DND-41 (cell line): ENCODE measurements around the gene ATG13.

ENCODE experiments used
- ATAC-seq: fragments of 200-7000 bp; cut with Tn5 transposase; 3 replicates; pipeline ENCODE4 v1.9.1; 2021; ENCODE audit warnings: low read depth; ENCODE audit not compliant: insufficient read depth
- DNase-seq: peaks from one replicate; pipeline ENCODE4 v3.0.0-alpha.2; 2020
- H2AFZ ChIP-seq: 2 replicates; pipeline ENCODE4 v1.6.0; 2012; ENCODE audit warnings: low read depth, low read length
- H3K27ac ChIP-seq: 2 replicates; pipeline ENCODE4 v1.5.1; 2012; ENCODE audit warnings: low read length, inconsistent platforms
- H3K27me3 ChIP-seq: fragments of 200-600 bp; sonication (generic); 2 replicates; pipeline ENCODE4 v1.6.0; 2012; ENCODE audit warnings: low read length, mild to moderate bottlenecking, inconsistent platforms; ENCODE audit not compliant: insufficient read depth, poor library complexity
- H3K36me3 ChIP-seq: 2 replicates; pipeline ENCODE4 v1.5.1; 2012; ENCODE audit warnings: low read length, inconsistent platforms; ENCODE audit not compliant: insufficient read depth
- H3K4me1 ChIP-seq: 2 replicates; pipeline ENCODE4 v1.5.1; 2012; ENCODE audit warnings: mild to moderate bottlenecking, low read length; ENCODE audit not compliant: insufficient read depth
- H3K4me2 ChIP-seq: 2 replicates; pipeline ENCODE4 v1.6.0; 2012; ENCODE audit warnings: mild to moderate bottlenecking, moderate library complexity, low read length, inconsistent platforms; ENCODE audit not compliant: insufficient read depth
- H3K4me3 ChIP-seq, 2 experiments: fragments of 200-600 bp in 1 of 2; shearing (Covaris generic) in 1 of 2; 2 replicates each; pipeline ENCODE4 v1.5.1; 2012 to 2016; ENCODE audit warnings: inconsistent platforms in 2 of 2, low read length in 2 of 2, mild to moderate bottlenecking in 2 of 2, low read depth in 1 of 2, moderate library complexity in 1 of 2
- H3K79me2 ChIP-seq: 2 replicates; pipeline ENCODE4 v1.6.0; 2012; ENCODE audit warnings: low read length, inconsistent platforms; ENCODE audit not compliant: insufficient read depth
- H3K9ac ChIP-seq: 2 replicates; pipeline ENCODE4 v1.6.0; 2012; ENCODE audit warnings: low read depth, mild to moderate bottlenecking, inconsistent platforms, low read length, moderate library complexity
- H3K9me3 ChIP-seq: 2 replicates; pipeline ENCODE4 v1.5.1; 2012; ENCODE audit warnings: low read length, moderate library complexity, mild to moderate bottlenecking, inconsistent platforms; ENCODE audit not compliant: insufficient read depth, severe bottlenecking
- H4K20me1 ChIP-seq: 2 replicates; pipeline ENCODE4 v1.6.0; 2012; ENCODE audit warnings: low read length; ENCODE audit not compliant: insufficient read depth
- EZH2 ChIP-seq: IDR thresholded peaks from 3 replicates; pipeline ENCODE4 v1.6.1; 2012; ENCODE audit warnings: borderline replicate concordance, low read depth, mild to moderate bottlenecking, moderate library complexity, low read length, inconsistent platforms; ENCODE audit not compliant: severe bottlenecking
- TF ChIP-seq, protein P1 (sequence below): IDR thresholded peaks from 2 replicates; pipeline ENCODE4 v1.5.1; 2012; ENCODE audit warnings: borderline replicate concordance, low read length, moderate library complexity, mild to moderate bottlenecking; ENCODE audit not compliant: poor library complexity, severe bottlenecking; ENCODE audit errors: extremely low read depth

Gene ATG13

DNA sequence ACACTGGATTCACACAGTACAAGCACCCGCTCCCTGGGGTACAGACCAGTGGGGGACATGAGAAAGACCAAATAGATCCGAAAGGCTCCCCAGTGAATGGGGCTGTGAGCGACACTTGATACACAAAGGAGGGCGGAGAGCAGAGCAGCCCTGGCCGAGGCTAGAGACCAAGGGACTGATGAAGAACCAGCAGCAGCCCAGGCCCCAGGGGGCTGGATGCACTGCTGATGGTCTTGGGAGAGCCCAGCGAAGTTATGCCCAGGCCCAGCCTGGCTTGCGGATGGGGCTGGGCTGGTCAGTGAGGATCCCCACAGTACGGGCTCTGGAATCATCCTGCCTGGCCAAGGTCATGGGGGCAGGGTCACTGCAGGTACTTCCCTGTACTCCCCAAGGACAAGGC is 59.8 kb downstream of the ATG13 start:
- peak; percentile 18; the same call in 2 of the 3 replicates for ATAC-seq
- Histone ChIP-seq H3K27me3 (no peaks in the 10 kb centered on the region), H3K27ac (no peak overlapping the region), H2AFZ (no peak overlapping the region), H3K9ac (no peak overlapping the region), H3K79me2 (no peaks in the 10 kb centered on the region), H3K4me1 (peaks cover 4% of the 10 kb centered on the region), H4K20me1 (peaks cover 14% of the 10 kb centered on the region), H3K36me3 (peaks cover 85% of the 10 kb centered on the region), H3K9me3 (no peaks in the 10 kb centered on the region), H3K4me2 (no peak overlapping the region), H3K4me3 (no peak overlapping the region)
- DNase-seq: no peak
- TF ChIP-seq EZH2: no peak
- TF ChIP-seq, protein P1, sequence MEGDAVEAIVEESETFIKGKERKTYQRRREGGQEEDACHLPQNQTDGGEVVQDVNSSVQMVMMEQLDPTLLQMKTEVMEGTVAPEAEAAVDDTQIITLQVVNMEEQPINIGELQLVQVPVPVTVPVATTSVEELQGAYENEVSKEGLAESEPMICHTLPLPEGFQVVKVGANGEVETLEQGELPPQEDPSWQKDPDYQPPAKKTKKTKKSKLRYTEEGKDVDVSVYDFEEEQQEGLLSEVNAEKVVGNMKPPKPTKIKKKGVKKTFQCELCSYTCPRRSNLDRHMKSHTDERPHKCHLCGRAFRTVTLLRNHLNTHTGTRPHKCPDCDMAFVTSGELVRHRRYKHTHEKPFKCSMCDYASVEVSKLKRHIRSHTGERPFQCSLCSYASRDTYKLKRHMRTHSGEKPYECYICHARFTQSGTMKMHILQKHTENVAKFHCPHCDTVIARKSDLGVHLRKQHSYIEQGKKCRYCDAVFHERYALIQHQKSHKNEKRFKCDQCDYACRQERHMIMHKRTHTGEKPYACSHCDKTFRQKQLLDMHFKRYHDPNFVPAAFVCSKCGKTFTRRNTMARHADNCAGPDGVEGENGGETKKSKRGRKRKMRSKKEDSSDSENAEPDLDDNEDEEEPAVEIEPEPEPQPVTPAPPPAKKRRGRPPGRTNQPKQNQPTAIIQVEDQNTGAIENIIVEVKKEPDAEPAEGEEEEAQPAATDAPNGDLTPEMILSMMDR: no peak

DNA sequence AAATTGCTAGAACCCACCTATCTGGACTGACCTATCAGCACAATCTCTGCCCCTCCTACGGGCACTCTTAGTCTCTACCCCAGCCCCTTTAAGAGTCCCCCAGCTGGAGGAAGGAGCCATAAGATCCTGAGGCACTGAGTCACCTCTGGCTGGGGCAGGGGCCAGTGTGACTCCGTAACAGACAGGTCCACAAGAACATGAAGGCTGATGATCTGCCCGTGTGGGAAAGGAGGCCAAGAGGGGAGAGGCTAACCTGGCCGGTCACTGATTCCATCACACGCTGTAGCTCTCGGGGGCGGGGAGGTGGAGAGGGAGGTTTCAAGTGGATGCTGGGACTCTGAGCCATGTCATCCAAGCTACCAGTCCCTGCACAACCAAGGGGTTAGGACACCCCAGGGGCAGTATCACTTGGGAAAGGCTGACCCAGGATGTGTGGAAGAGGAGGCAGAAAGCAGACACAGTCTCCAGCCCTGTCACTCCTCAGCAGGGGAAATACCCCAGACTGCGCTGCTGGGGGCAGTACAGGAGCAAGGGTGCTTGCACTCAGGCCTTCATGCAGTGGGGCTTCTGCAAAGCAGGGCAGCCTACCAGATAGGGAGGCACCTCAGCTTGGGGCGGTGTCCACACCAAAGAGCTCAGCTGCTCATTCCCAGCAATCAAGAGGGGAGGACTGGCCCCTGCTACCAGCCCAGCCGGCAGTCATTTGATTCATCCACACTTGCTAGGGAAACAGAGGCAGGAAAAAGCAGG is 60.8 kb downstream of the ATG13 start:
- DNase-seq: no peak
- no peak overlapping the region for H3K4me2 ChIP-seq
- TF ChIP-seq EZH2: no peak
- TF ChIP-seq, protein P1: no peak
- no peaks in the 10 kb centered on the region for H3K79me2 ChIP-seq
- no peak; the same call in 2 of the 3 replicates for ATAC-seq
- peaks cover 82% of the 10 kb centered on the region for H3K36me3 ChIP-seq
- H2AFZ ChIP-seq: no peak overlapping the region
- no peak overlapping the region for H3K27ac ChIP-seq
- no peak overlapping the region for H3K9ac ChIP-seq
- no peaks in the 10 kb centered on the region for H3K9me3 ChIP-seq
- no peak overlapping the region for H3K4me3 ChIP-seq
- H3K27me3 ChIP-seq: no peaks in the 10 kb centered on the region
- peaks cover 8% of the 10 kb centered on the region for H4K20me1 ChIP-seq
- H3K4me1 ChIP-seq: no peaks in the 10 kb centered on the region

DNA sequence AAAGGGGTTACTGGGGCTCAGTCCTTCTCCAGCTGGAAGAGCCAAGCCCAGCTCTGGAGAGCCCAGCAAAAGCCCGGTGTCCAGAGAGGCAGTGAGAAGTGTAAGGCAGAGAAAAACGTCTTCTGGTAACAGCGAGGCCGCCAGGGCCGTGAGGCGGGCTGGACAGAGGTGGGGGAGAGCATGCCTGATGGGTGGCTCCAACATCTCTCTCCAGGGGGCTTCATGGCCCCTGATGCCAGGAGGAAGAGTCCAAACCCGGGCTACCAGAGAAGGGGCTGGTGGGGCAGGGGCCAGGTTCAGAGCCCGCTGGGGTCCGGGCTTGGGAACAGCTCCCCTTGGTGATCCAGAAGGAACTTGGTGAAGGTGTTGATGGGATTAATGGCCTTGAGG is 61.4 kb downstream of the ATG13 start:
- TF ChIP-seq, protein P1: no peak
- no peak for TF ChIP-seq EZH2
- Histone ChIP-seq H3K9ac (no peak overlapping the region), H3K4me3 (no peak overlapping the region), H3K36me3 (peaks cover 79% of the 10 kb centered on the region), H4K20me1 (peaks cover 8% of the 10 kb centered on the region), H2AFZ (no peak overlapping the region), H3K27ac (no peak overlapping the region), H3K27me3 (no peaks in the 10 kb centered on the region), H3K9me3 (no peaks in the 10 kb centered on the region), H3K4me1 (no peaks in the 10 kb centered on the region), H3K4me2 (no peak overlapping the region), H3K79me2 (no peaks in the 10 kb centered on the region)
- no peak for DNase-seq
- ATAC-seq: no peak
